ENCODE data around the gene SAP30L.

Gene SAP30L

GRCh38 chr5:154466671-154467070 is 20.9 kb downstream of the SAP30L start:
- no peak for DNase-seq

DNA sequence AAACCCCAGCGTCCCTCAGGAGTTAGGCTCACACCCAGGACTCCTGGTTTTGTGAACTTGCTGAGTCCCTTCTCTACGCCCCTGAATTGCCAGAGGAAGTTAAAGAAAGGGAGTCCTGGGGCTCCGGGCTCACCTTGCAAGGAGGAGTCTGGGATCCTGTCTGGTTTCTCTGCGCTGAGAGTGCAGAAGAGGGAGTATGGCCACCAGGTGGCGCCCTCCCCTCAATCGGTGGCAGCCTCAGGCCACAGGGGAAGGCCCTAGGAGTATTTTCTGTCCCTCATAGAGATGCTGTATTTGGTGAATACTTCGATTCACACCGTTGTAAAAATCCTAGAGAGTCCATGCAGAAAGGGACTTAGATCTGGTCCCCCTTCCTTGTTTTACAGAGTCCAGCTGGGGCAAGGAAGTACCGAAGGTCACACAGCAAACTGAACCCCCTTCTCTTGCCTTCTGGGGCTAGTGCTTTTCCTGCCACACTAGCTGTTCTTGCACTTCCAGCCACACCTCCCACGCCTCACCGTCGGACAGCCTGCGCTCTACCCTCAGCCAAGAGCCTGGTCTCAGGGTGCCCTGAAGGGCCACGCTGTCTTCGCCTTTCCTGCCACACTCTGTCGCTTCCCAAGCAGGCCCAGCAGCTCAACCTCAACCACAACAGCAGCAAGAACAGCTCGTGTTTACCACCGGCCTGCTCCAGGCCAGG is 22.0 kb downstream of the SAP30L start:
- DNase-seq = peak; percentile 66

GRCh38 chr5:154470137-154470536 is 24.3 kb downstream of the SAP30L start:
- DNase-seq = no peak

DNA sequence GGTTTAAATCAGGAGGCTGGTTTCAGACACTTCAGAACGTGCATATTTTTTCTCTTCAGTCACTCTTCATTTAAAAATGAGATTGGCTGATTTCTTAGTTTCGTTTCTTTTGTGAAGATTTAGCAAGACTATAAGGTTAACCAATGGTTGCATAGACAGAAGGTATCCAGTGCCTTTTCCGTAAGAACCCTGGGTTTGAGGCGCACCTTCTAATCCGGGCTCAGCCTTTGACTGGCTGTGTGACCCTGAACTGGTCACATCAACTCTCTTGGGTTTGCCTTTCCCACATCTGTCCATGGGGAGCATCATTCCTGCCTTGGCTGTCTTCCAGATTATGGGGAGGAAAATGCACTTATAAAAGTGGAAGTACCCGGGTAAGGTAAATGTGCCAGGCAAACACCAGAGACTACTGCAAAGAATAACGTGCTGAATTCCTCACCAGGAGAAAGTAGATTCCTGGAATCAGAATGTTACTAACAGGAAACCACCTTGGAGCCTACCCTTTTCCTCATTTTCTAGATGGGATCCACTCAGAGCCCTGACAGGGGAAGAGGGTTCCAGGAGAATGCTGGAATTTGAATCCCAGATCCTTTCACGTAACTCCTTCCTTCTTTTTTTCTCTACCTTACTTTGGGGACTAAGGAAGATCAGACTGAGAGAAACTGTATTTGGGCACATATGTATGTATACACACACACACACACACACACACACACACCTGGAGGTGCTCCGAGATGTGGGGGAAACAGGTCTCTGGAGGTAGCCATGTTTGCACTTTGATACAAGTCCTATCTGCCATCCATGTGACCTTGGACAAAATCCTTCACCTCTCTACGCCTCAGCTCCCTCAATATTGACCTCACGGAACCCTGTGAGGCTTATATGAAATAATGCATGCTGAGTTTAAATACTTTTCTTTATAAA is 25.4 kb downstream of the SAP30L start:
- no peak for DNase-seq

GRCh38 chr5:154472871-154473580 is 27.2 kb downstream of the SAP30L start:
- DNase-seq = no peak

- no peak for DNase-seq
Observed at GRCh38 chr5:154473581-154474283, 27.9 kb downstream of the SAP30L start.

- DNase-seq = no peak
Observed at GRCh38 chr5:154474396-154475334, 28.9 kb downstream of the SAP30L start.

DNA sequence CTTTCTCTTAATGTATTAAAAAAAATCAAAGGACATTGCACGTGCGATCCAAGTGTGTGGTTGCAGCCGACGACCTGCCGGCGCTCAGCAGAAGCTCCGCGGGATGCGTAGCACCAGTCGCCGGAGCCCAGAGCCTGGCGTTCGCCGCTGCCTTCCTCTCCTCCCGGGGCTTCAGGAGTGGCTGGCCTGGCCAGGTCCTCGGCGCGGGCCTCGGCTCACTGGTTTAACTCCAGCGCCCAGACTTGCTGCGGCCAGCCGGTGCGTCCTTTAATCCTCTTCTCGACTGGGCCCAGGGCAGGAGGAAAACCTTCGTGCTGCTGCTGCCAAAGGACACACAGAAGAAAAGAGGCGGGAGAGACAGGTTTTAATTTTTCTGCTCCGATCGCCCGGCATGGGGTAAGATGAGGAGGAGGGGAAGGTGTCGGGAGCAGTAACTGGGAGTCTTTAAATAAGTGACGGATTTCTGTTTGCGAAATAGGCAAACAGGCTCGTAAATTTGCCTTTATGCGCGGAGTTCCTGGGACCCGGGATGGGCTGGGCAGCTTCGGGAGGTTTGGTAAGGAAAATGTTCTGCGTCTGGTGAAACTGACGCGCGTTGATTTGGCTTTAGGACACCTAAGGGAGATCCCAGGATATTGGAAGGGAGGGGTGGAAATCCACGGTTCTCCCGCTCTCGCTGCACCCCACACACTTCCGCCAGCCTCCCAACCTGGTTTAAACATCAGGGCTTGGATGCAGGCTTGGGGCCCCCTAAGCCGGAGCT is 30.0 kb downstream of the SAP30L start:
- DNase-seq = no peak

GRCh38 chr5:154476354-154477205 is 30.8 kb downstream of the SAP30L start:
- DNase-seq = no peak

GRCh38 chr5:154477382-154478223 is 31.8 kb downstream of the SAP30L start:
- no peak for DNase-seq

GRCh38 chr5:154478224-154478565 is 32.4 kb downstream of the SAP30L start, which contains the start of gene HAND1:
HAND1 (minus strand) TSS chr5:154478227; CDS start chr5:154478008, 219 bp downstream.
- no peak for DNase-seq

GRCh38 chr5:154478752-154479159 is 33.0 kb downstream of the SAP30L start:
- DNase-seq = no peak

- no peak for DNase-seq
Observed at GRCh38 chr5:154479160-154479943, 33.6 kb downstream of the SAP30L start.

GRCh38 chr5:154479944-154480750 is 34.4 kb downstream of the SAP30L start:
- no peak for DNase-seq

GRCh38 chr5:154480847-154481246 is 35.0 kb downstream of the SAP30L start:
- no peak for DNase-seq

- no peak for DNase-seq
Observed at GRCh38 chr5:154481584-154482381, 36.0 kb downstream of the SAP30L start.

Measured in CD4-positive, alpha-beta T cell treated with Interleukin-17A for 1 hour (primary cell).